ENCODE data around the gene AFM. TPM values are rescaled to one million over a fixed set of nuclear protein-coding genes. Genes with fewer than 3 reads are reported as not detected.

Gene AFM
- total and polyA plus RNA-seq, 2 donors (not counting 1 experiment from before 2014, with no cell fraction given): not detected

DNA sequence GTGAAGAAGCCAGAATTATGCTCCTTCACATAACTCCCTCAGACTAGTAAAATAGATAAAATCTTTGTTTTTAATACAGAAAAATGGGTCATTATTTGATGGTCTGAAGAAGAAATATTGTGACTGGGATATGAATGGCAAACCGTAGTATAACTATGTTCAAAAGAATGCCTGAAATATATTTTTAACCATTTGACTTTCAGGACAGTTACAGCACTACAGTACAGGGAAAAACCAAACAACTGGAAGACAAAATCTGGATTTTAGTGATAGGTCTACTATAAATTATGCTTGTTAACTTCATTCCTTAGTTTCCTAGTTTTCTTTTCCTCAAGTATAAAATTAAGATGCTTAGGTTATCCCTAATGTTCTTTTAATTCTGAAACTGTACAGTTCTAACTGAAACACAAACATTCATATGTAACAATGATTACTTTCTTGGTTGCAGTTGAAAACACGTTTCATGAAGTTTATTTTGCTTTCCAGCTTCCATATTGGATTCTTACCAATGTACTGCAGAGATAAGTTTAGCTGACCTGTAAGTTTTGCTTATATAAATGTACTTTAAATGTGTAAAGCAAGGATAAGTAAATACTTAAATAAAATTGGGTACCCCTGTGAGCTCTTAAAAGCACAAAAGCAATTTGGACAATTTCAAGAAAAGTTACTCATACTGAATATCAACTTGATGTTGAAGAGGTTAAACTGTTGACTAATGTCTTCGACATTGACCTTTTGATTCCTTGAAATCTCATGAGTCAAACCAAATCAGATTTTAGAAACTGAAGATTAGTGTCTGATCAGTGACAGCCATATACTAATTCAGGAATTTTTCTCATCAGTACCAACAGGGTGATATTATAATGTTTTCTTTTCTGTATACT lies 44.6 kb upstream of the AFM start:
- Mint-ChIP-seq H3K27ac (no peak overlapping the region), H3K27me3 (peaks cover 11% of the 10 kb centered on the region), H3K9me3 (ENCODE audit: insufficient read depth) (no peaks in the 10 kb centered on the region), H3K4me3 (no peak overlapping the region), H3K4me1 (no peaks in the 10 kb centered on the region)
- Histone ChIP-seq H3K9ac (ENCODE audit: low read length) (no peak overlapping the region), H3K27ac (ENCODE audit: low read length in 2 of 2) (no peak overlapping the region), H3K9me3 (ENCODE audit: control extremely low read depth in 1 of 3, control insufficient read depth in 2 of 3, insufficient read depth in 1 of 3, low read length in 2 of 3) (no peaks in the 10 kb centered on the region), H3K79me2 (ENCODE audit: control insufficient read depth, insufficient read depth, low read length) (no peaks in the 10 kb centered on the region), H3K4me2 (replicated peaks; ENCODE audit: low read depth, low read length, poor library complexity, severe bottlenecking) (no peak overlapping the region), H3K36me3 (replicated peaks in 1 of 2; ENCODE audit: control extremely low read depth in 1 of 2, control insufficient read depth in 1 of 2, extremely low read depth in 1 of 2, insufficient read depth in 2 of 2, low read length in 1 of 2) (no peaks in the 10 kb centered on the region), H3K4me1 (ENCODE audit: control insufficient read depth in 2 of 2, insufficient read depth in 2 of 2, low read length in 2 of 2) (no peaks in the 10 kb centered on the region), H3K27me3 (replicated peaks in 1 of 4; ENCODE audit: control extremely low read depth in 1 of 4, control insufficient read depth in 3 of 4, insufficient read depth in 4 of 4, low read length in 3 of 4) (peaks cover 0 to 4% (median 1%) of the 10 kb centered on the region in 4 experiments), H4K20me1 (ENCODE audit: control insufficient read depth, insufficient read depth, low read length, poor library complexity, severe bottlenecking) (no peaks in the 10 kb centered on the region), H3K4me3 (ENCODE audit: control extremely low read depth in 1 of 5, extremely low read depth in 1 of 5, insufficient read depth in 1 of 5, low read depth in 2 of 5, low read length in 4 of 5) (no peak overlapping the region), H2AFZ (ENCODE audit: insufficient read depth, low read depth, low read length, poor library complexity, severe bottlenecking) (no peak overlapping the region)
- POLR2A ChIA-PET: no interaction called here
- DNase-seq (no peak), ATAC-seq (ENCODE audit: low read depth) (no peak)
- TF ChIP-seq EZH2 (IDR thresholded peaks at IDR 0.05; ENCODE audit: borderline replicate concordance, insufficient read depth, low read depth, low read length, poor library complexity, severe bottlenecking): no peak
- TF ChIP-seq, protein P1, sequence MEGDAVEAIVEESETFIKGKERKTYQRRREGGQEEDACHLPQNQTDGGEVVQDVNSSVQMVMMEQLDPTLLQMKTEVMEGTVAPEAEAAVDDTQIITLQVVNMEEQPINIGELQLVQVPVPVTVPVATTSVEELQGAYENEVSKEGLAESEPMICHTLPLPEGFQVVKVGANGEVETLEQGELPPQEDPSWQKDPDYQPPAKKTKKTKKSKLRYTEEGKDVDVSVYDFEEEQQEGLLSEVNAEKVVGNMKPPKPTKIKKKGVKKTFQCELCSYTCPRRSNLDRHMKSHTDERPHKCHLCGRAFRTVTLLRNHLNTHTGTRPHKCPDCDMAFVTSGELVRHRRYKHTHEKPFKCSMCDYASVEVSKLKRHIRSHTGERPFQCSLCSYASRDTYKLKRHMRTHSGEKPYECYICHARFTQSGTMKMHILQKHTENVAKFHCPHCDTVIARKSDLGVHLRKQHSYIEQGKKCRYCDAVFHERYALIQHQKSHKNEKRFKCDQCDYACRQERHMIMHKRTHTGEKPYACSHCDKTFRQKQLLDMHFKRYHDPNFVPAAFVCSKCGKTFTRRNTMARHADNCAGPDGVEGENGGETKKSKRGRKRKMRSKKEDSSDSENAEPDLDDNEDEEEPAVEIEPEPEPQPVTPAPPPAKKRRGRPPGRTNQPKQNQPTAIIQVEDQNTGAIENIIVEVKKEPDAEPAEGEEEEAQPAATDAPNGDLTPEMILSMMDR (IDR thresholded peaks at IDR 0.05): no peak
- no CpG with 5 or more reads among the region's 3 CpGs for WGBS (ENCODE audit: insufficient coverage)
- CTCF ChIA-PET: no interaction called here
- intact Hi-C loops (cut with micrococcal nuclease): no loop called here

DNA sequence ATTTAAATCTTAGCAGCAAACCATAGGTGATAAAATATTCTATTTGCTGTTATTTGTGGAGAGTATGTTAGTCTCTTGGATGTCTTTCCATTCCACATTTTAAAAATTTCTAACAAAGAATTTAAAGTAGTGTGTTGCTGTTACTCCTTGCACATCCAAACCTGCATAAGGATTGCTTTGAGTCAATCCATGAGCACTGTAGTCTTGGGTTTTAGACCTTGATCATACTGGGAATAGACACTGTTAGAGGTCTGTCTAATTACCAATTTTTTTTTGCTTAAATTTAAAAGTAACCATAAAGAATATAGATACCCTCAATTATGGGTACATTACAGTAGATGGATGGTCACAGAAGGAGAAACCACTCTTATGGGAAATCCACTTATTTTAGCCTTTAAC lies 44.0 kb upstream of the AFM start:
- DNase-seq (no peak), ATAC-seq (ENCODE audit: low read depth) (no peak)
- Histone ChIP-seq H3K4me3 (ENCODE audit: control extremely low read depth in 1 of 5, extremely low read depth in 1 of 5, insufficient read depth in 1 of 5, low read depth in 2 of 5, low read length in 4 of 5) (no peak overlapping the region), H4K20me1 (ENCODE audit: control insufficient read depth, insufficient read depth, low read length, poor library complexity, severe bottlenecking) (no peaks in the 10 kb centered on the region), H2AFZ (ENCODE audit: insufficient read depth, low read depth, low read length, poor library complexity, severe bottlenecking) (no peak overlapping the region), H3K4me1 (ENCODE audit: control insufficient read depth in 2 of 2, insufficient read depth in 2 of 2, low read length in 2 of 2) (no peaks in the 10 kb centered on the region), H3K27me3 (replicated peaks in 1 of 4; ENCODE audit: control extremely low read depth in 1 of 4, control insufficient read depth in 3 of 4, insufficient read depth in 4 of 4, low read length in 3 of 4) (peaks cover 0 to 4% (median 1%) of the 10 kb centered on the region in 4 experiments), H3K36me3 (replicated peaks in 1 of 2; ENCODE audit: control extremely low read depth in 1 of 2, control insufficient read depth in 1 of 2, extremely low read depth in 1 of 2, insufficient read depth in 2 of 2, low read length in 1 of 2) (no peaks in the 10 kb centered on the region), H3K27ac (ENCODE audit: low read length in 2 of 2) (no peak overlapping the region), H3K9ac (ENCODE audit: low read length) (no peak overlapping the region), H3K9me3 (ENCODE audit: control extremely low read depth in 1 of 3, control insufficient read depth in 2 of 3, insufficient read depth in 1 of 3, low read length in 2 of 3) (no peaks in the 10 kb centered on the region), H3K79me2 (ENCODE audit: control insufficient read depth, insufficient read depth, low read length) (no peaks in the 10 kb centered on the region), H3K4me2 (replicated peaks; ENCODE audit: low read depth, low read length, poor library complexity, severe bottlenecking) (no peak overlapping the region)
- TF ChIP-seq EZH2 (IDR thresholded peaks at IDR 0.05; ENCODE audit: borderline replicate concordance, insufficient read depth, low read depth, low read length, poor library complexity, severe bottlenecking): no peak
- TF ChIP-seq, protein P1 (IDR thresholded peaks at IDR 0.05): no peak
- Mint-ChIP-seq H3K9me3 (ENCODE audit: insufficient read depth) (no peaks in the 10 kb centered on the region), H3K27me3 (peaks cover 16% of the 10 kb centered on the region), H3K4me3 (no peak overlapping the region), H3K4me1 (no peaks in the 10 kb centered on the region), H3K27ac (no peak overlapping the region)
- intact Hi-C loops (cut with micrococcal nuclease): no loop called here
- CTCF ChIA-PET: no interaction called here
- POLR2A ChIA-PET: no interaction called here
